GM12878 (cell line): ENCODE measurements around the gene CXXC4. TPM values are rescaled to one million over a fixed set of nuclear protein-coding genes. Genes with fewer than 3 reads are reported as not detected.

Experiments used
- ATAC-seq: fragments of 200-7000 bp; cut with Tn5 transposase; 3 replicates; pipeline ENCODE4 v1.9.1; 2020; ENCODE audit warnings: mild to moderate bottlenecking, moderate library complexity
- Bru-seq: library from RNA; stranded (reverse); fragments of 400-500 nt; gene quantifications from one replicate; lab custom pipeline; 2021; lab: Mats Ljungman, UMichigan
- BruChase-seq, 2 experiments: library from RNA; stranded (reverse); fragments of 400-500 nt; gene quantifications; one replicate each; lab custom pipeline; 2021; lab: Mats Ljungman, UMichigan
- BruUV-seq: library from RNA; stranded (reverse); fragments of 400-500 nt; replicated peaks from 2 replicates; lab custom pipeline; 2021; lab: Mats Ljungman, UMichigan
- CTCF ChIA-PET: fragments of 300-600 bp; sonication (Branson Sonifier 250); formaldehyde crosslinking; extraction: SDS; loops from one replicate; lab custom pipeline; 2021; ENCODE audit warnings: inconsistent platforms; lab: Yijun Ruan, JAX
- POLR2A ChIA-PET: fragments of 350-600 bp; formaldehyde crosslinking; extraction: SDS; loops from one replicate; lab custom pipeline; 2021; ENCODE audit warnings: inconsistent platforms; lab: Charles Lee
- RAD21 ChIA-PET: fragments of 300-600 bp; sonication (Branson Sonifier 250); formaldehyde crosslinking; loops from one replicate; lab custom pipeline; 2023; ENCODE audit warnings: antibody characterized with exemption; ENCODE audit not compliant: unreplicated experiment; lab: Charles Lee
- SMC1A ChIA-PET: fragments of 300-600 bp; sonication (Branson Sonifier 250); formaldehyde crosslinking; loops from one replicate; lab custom pipeline; 2023; ENCODE audit not compliant: unreplicated experiment, uncharacterized antibody; lab: Charles Lee
- DNase-seq: peaks from one replicate; pipeline ENCODE4 v3.0.0-alpha.2; 2011; ENCODE audit warnings: low read depth, low spot score
- FAIRE-seq: peaks from 3 replicates; lab custom pipeline; 2011; peaks lifted over from hg19 to GRCh38; lab: Jason Lieb, UNC
- H2AFZ ChIP-seq: 2 replicates; pipeline ENCODE4 v1.6.0; 2011; ENCODE audit warnings: low read depth, low read length, control low read depth; ENCODE audit not compliant: control insufficient read depth
- H3K27ac ChIP-seq: 2 replicates; pipeline ENCODE4 v1.5.1; 2011; ENCODE audit warnings: control low read depth; ENCODE audit not compliant: control insufficient read depth, insufficient read depth
- H3K27me3 ChIP-seq, 2 experiments: replicated peaks in 1 of 2; 2 replicates each; pipeline versions ENCODE4 v1.6.0 to v1.6.1; 2011; ENCODE audit warnings: low read length in 1 of 2; ENCODE audit not compliant: control insufficient read depth in 2 of 2, insufficient read depth in 2 of 2
- H3K36me3 ChIP-seq, 2 experiments: 2 replicates each; pipeline ENCODE4 v1.5.1; 2011; ENCODE audit warnings: low read length in 1 of 2; ENCODE audit not compliant: control insufficient read depth in 2 of 2, insufficient read depth in 2 of 2
- H3K4me1 ChIP-seq: 2 replicates; pipeline ENCODE4 v1.6.1; 2011; ENCODE audit warnings: mild to moderate bottlenecking, low read length, moderate library complexity, mixed read lengths; ENCODE audit not compliant: control insufficient read depth, insufficient read depth
- H3K4me2 ChIP-seq: 2 replicates; pipeline ENCODE4 v1.6.0; 2011; ENCODE audit warnings: control low read depth; ENCODE audit not compliant: control insufficient read depth, insufficient read depth
- H3K4me3 ChIP-seq: fragments of 200-600 bp; sonication (generic); 2 replicates; pipeline ENCODE4 v1.5.1; 2016
- H3K79me2 ChIP-seq: 2 replicates; pipeline ENCODE4 v1.6.0; 2011; ENCODE audit warnings: low read length; ENCODE audit not compliant: control insufficient read depth, insufficient read depth
- H3K9ac ChIP-seq: 2 replicates; pipeline ENCODE4 v1.8.0; 2011; ENCODE audit warnings: low read length, control low read depth, mixed read lengths; ENCODE audit not compliant: control insufficient read depth, insufficient read depth
- H3K9me3 ChIP-seq: replicated peaks from 3 replicates; pipeline ENCODE4 v1.5.1; 2011; ENCODE audit warnings: mild to moderate bottlenecking, low read length; ENCODE audit not compliant: control insufficient read depth, insufficient read depth
- H4K20me1 ChIP-seq: 2 replicates; pipeline ENCODE4 v1.6.0; 2011; ENCODE audit not compliant: control insufficient read depth, insufficient read depth
- CHD4 ChIP-seq: fragments of 200-600 bp; sonication (generic); IDR thresholded peaks from 2 replicates; pipeline ENCODE4 v1.6.1; 2016; ENCODE audit warnings: mild to moderate bottlenecking
- EP300 ChIP-seq, 2 experiments: fragments of 150-350 bp in 1 of 2; IDR thresholded peaks; 2 replicates each; pipeline ENCODE4 v1.6.1; 2011 to 2012; ENCODE audit warnings: low read depth in 2 of 2, low read length in 2 of 2, borderline replicate concordance in 1 of 2, improper control_type of control experiment in 1 of 2, inconsistent platforms in 1 of 2; ENCODE audit not compliant: control insufficient read depth in 1 of 2
- FOXK2 ChIP-seq: fragments of 450-650 bp; IDR thresholded peaks from 2 replicates; pipeline ENCODE4 v1.6.1; 2017; ENCODE audit warnings: mild to moderate bottlenecking, moderate library complexity
- HDAC6 ChIP-seq: fragments of 200-600 bp; sonication (generic); IDR thresholded peaks from one replicate; pipeline ENCODE4 v1.8.0; 2017; ENCODE audit warnings: antibody characterized with exemption; ENCODE audit not compliant: unreplicated experiment
- SPI1 ChIP-seq: IDR thresholded peaks from 2 replicates; pipeline ENCODE4 v1.6.1; 2011; ENCODE audit warnings: low read depth, mild to moderate bottlenecking, low read length, moderate library complexity, borderline replicate concordance; ENCODE audit not compliant: insufficient read depth
- STAT3 ChIP-seq: IDR thresholded peaks from 2 replicates; pipeline ENCODE4 v1.6.1; 2011; ENCODE audit warnings: low read depth, low read length, improper control_type of control experiment
- WGBS: methylation state at CpG from one replicate; pipeline ENCODE4 v1.1.6; 2016; ENCODE audit warnings: low lambda C conversion rate; ENCODE audit not compliant: insufficient replicate concordance, insufficient coverage; ENCODE audit errors: missing lambda C conversion rate; 5-methylcytosine and 5-hydroxymethylcytosine counted together
- in situ Hi-C: fragments of 300-500 bp; cut with MboI; formaldehyde crosslinking; loops from 9 replicates; pipeline ENCODE4 v1.14.3; 2018; ENCODE audit warnings: mixed read lengths
- intact Hi-C: fragments of 100-400 bp; cut with micrococcal nuclease; formaldehyde crosslinking; loops from one replicate; pipeline ENCODE4 v1.14.2; 2022; ENCODE audit not compliant: unreplicated experiment
- long read RNA-seq, 2 experiments: library from polyadenylated mRNA; unstranded; transcript quantifications; one replicate each; pipeline ENCODE4 v2.0.0, GENCODE V29; 2019 to 2020
- polyA minus RNA-seq, 3 experiments: library from RNA; depleted of rRNA, polyadenylated mRNA; stranded (reverse); fragments of >200 nt; gene quantifications; 2 replicates each; pipeline ENCODE4 v1.2.3, GENCODE V29; 2011
- polyA plus RNA-seq, 11 experiments: library from polyadenylated mRNA; depleted of rRNA in 4 of 11; unstranded in 6 of 11; stranded (reverse) in 5 of 11; fragments of >200 nt; fragmentation: Nextera tagmentation in 4 of 11; fragmentation: Illumina TruSeq in 1 of 11; extraction: Ambion mirVana in 4 of 11; extraction: Trizol in 1 of 11; gene quantifications; 1 replicate in 1 of 11; 2 replicates in 10 of 11; pipeline versions ENCODE4 v1.2.1 to v1.2.3, GENCODE V29; 2011 to 2016; ENCODE audit warnings: inconsistent platforms in 2 of 11, missing spikeins in 2 of 11, low read depth in 1 of 11
- total RNA-seq, 4 experiments: library from RNA; depleted of rRNA in 3 of 4; stranded (reverse); fragments of >200 nt in 3 of 4; fragmentation: Illumina TruSeq in 1 of 4; extraction: Trizol in 1 of 4; gene quantifications; 2 replicates each; pipeline versions ENCODE4 v1.2.1 to v1.2.3, GENCODE V29; 2013 to 2021
- TF ChIP-seq, protein P1 (sequence below): fragments of 450-650 bp; IDR thresholded peaks from 2 replicates; pipeline ENCODE4 v1.6.1; 2017; ENCODE audit warnings: mild to moderate bottlenecking, moderate library complexity
- TF ChIP-seq, protein P2 (sequence below): fragments of 450-650 bp; formaldehyde crosslinking; IDR thresholded peaks from 2 replicates; pipeline ENCODE4 v1.4.0; 2020; ENCODE audit warnings: mild to moderate bottlenecking, moderate library complexity

CXXC4 gene
- 16.2 and 18.9 TPM in 2 replicates for total RNA-seq (2013; cell fraction: nucleolus; rRNA removed)
- total RNA-seq (2014; rRNA removed) (7.4 and 9.8 TPM in 2 replicates), total RNA-seq (2014; rRNA removed; fragmentation: Illumina TruSeq; extraction: Trizol) (10.8 and 12.1 TPM in 2 replicates), total RNA-seq (2021) (11.1 and 12.0 TPM in 2 replicates), polyA plus RNA-seq (2011; rRNA removed) (8.2 and 11.1 TPM in 2 replicates), polyA plus RNA-seq (2014; fragmentation: Illumina TruSeq; extraction: Trizol) (10.8 and 13.2 TPM in 2 replicates), polyA plus RNA-seq (2014; fragmentation: Nextera tagmentation; extraction: Ambion mirVana) (10 to 100 TPM in 1 of 2 experiments, 1 to 10 TPM in 1; 4.2 to 17.0 TPM), polyA plus RNA-seq (2014; rRNA removed) (6.1 and 6.2 TPM in 2 replicates), polyA plus RNA-seq (2016; fragmentation: Nextera tagmentation; extraction: Ambion mirVana) (1 to 10 TPM; 6.4 to 7.4 TPM), polyA minus RNA-seq (2011; rRNA and poly(A)+ RNA removed) (6.9 and 8.4 TPM in 2 replicates), Bru-seq, nascent RNA (percentile 76 among the genes with signal in this experiment), BruChase-seq, experiment 1, labeled RNA remaining after a 6-hour chase (percentile 64 among the genes with signal in this experiment), BruChase-seq, experiment 2, labeled RNA remaining after a 2-hour chase (percentile 79 among the genes with signal in this experiment)
- polyA plus RNA-seq (2011; ENCODE audit: low read depth), result 1.3 TPM
- polyA plus RNA-seq (2011; cell fraction: cytosol; rRNA removed), result 2.6 and 2.9 TPM in 2 replicates
- 10.5 and 11.0 TPM in 2 replicates for polyA plus RNA-seq (2011; cell fraction: nucleus; rRNA removed)
- polyA plus RNA-seq (2012), result 2.8 and 3.5 TPM in 2 replicates
- polyA minus RNA-seq (2011; cell fraction: cytosol; rRNA and poly(A)+ RNA removed), result 4.3 and 4.8 TPM in 2 replicates
- 7.5 and 14.7 TPM in 2 replicates for polyA minus RNA-seq (2011; cell fraction: nucleus; rRNA and poly(A)+ RNA removed)
- long read RNA-seq, experiment 1, partial matches to known transcripts, result 1 of 2 reads
- long read RNA-seq, experiment 1, other reads (novel, unspliced or antisense), result 1 of 2 reads
- long read RNA-seq, experiment 2, partial matches to known transcripts, result 8 of 26 reads
- long read RNA-seq, experiment 2, other reads (novel, unspliced or antisense), result 17 of 26 reads

DNA sequence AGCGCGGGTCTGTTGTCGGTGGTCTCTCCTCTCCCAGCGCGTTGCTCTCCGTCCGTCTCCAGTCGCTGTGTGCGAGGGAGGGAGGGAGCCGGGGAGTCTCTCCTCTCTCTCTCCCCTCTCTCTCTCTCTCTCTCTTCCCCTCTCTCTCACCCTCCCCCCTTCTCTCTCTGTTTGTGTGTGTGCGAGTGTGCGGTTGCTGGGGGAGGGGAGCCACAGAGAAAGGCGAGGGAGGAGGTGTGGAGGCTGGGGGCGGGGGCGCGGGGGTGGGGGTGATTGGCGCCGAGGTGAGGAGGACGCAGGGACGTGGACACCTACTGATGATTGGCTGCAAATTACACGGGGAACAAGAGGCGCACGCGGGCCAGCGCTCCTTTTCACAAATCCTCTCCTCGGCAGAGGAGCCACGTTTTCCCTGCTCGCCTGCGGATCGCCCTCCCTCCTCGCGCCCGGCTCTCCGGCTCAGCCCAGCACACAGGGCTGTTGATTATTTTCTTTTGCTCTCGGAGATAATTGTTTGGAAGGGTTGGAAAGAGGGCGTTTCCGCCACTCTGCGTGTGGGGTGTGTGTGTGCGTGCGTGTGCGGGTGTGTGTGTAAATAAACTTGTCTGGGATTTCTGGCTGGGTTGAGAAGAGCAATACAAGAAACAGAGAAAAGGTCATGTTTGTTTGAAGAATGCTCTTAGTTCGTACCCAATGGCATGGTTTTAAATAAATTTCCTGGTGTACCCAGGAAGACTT is at the start of gene CXXC4:
Gene CXXC4, minus strand, starts transcription at position 73 of the 738 bp plus-strand sequence. CDS start 3,092 bp downstream, outside the sequence.
- Histone ChIP-seq H3K79me2 (peaks cover 31% of the 10 kb centered on the region), H3K36me3 (no peaks in the 10 kb centered on the region), H3K9me3 (no peaks in the 10 kb centered on the region), H3K4me3 (peak within 1 kb of the TSS; percentile 84), H3K27me3 (no peaks in the 10 kb centered on the region), H3K4me1 (0 out of 2 replicates have a peak, but pooled peaks cover 3% of the 10 kb centered on the region), H3K27ac (peak within 1 kb of the TSS; percentile 91), H3K9ac (peak within 1 kb of the TSS; percentile 74), H3K4me2 (peak within 1 kb of the TSS; percentile 86), H4K20me1 (no peaks in the 10 kb centered on the region), H2AFZ (peak within 1 kb of the TSS; percentile 88)
- WGBS, result 27% methylated on average over 27 of the region's 42 CpGs
- FAIRE-seq (no peak), ATAC-seq (peak; percentile 47), DNase-seq (no peak)
- POLR2A ChIA-PET, result no interaction called here
- intact Hi-C loops, result loop anchor here (5.0 to 10.0 kb wide), 7 partner anchors 247 to 1668 kb away; partner anchors contain the start of genes PPA2, TET2 and UBE2D3
- RAD21 ChIA-PET, result interaction anchor here (1.3 kb wide), 1 partner anchor 22 kb away, joined by 6 read pairs; no protein-coding TSS in a partner anchor
- in situ Hi-C loops, result loop anchor here (10.0 kb wide), 1 partner anchor 370 kb away; no protein-coding TSS in a partner anchor
- no TSS peak for BruUV-seq
- SMC1A ChIA-PET, result interaction anchor here (1.9 kb wide), 1 partner anchor 21 kb away, joined by 9 read pairs; no protein-coding TSS in a partner anchor
- CTCF ChIA-PET, result interaction anchor here (0.6 kb wide), 1 partner anchor 404 kb away, joined by 3 read pairs; no protein-coding TSS in a partner anchor
- TF ChIP-seq FOXK2, result no peak
- TF ChIP-seq STAT3, result peak; percentile 57; the same call in 1 of the 2 replicates
- TF ChIP-seq, protein P1, sequence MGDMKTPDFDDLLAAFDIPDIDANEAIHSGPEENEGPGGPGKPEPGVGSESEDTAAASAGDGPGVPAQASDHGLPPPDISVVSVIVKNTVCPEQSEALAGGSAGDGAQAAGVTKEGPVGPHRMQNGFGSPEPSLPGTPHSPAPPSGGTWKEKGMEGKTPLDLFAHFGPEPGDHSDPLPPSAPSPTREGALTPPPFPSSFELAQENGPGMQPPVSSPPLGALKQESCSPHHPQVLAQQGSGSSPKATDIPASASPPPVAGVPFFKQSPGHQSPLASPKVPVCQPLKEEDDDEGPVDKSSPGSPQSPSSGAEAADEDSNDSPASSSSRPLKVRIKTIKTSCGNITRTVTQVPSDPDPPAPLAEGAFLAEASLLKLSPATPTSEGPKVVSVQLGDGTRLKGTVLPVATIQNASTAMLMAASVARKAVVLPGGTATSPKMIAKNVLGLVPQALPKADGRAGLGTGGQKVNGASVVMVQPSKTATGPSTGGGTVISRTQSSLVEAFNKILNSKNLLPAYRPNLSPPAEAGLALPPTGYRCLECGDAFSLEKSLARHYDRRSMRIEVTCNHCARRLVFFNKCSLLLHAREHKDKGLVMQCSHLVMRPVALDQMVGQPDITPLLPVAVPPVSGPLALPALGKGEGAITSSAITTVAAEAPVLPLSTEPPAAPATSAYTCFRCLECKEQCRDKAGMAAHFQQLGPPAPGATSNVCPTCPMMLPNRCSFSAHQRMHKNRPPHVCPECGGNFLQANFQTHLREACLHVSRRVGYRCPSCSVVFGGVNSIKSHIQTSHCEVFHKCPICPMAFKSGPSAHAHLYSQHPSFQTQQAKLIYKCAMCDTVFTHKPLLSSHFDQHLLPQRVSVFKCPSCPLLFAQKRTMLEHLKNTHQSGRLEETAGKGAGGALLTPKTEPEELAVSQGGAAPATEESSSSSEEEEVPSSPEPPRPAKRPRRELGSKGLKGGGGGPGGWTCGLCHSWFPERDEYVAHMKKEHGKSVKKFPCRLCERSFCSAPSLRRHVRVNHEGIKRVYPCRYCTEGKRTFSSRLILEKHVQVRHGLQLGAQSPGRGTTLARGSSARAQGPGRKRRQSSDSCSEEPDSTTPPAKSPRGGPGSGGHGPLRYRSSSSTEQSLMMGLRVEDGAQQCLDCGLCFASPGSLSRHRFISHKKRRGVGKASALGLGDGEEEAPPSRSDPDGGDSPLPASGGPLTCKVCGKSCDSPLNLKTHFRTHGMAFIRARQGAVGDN, result peak; percentile 69
- no peak for TF ChIP-seq CHD4
- no peak for TF ChIP-seq HDAC6
- TF ChIP-seq, protein P2, sequence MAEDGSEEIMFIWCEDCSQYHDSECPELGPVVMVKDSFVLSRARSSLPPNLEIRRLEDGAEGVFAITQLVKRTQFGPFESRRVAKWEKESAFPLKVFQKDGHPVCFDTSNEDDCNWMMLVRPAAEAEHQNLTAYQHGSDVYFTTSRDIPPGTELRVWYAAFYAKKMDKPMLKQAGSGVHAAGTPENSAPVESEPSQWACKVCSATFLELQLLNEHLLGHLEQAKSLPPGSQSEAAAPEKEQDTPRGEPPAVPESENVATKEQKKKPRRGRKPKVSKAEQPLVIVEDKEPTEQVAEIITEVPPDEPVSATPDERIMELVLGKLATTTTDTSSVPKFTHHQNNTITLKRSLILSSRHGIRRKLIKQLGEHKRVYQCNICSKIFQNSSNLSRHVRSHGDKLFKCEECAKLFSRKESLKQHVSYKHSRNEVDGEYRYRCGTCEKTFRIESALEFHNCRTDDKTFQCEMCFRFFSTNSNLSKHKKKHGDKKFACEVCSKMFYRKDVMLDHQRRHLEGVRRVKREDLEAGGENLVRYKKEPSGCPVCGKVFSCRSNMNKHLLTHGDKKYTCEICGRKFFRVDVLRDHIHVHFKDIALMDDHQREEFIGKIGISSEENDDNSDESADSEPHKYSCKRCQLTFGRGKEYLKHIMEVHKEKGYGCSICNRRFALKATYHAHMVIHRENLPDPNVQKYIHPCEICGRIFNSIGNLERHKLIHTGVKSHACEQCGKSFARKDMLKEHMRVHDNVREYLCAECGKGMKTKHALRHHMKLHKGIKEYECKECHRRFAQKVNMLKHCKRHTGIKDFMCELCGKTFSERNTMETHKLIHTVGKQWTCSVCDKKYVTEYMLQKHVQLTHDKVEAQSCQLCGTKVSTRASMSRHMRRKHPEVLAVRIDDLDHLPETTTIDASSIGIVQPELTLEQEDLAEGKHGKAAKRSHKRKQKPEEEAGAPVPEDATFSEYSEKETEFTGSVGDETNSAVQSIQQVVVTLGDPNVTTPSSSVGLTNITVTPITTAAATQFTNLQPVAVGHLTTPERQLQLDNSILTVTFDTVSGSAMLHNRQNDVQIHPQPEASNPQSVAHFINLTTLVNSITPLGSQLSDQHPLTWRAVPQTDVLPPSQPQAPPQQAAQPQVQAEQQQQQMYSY (CRISPR knock-in tag), result no peak
- no peak for TF ChIP-seq SPI1
- peak; percentile 23 to 63; a peak in 1 of 4 replicates for TF ChIP-seq EP300 (IDR thresholded peaks at IDR 0.05; ENCODE audit: borderline replicate concordance in 1 of 2, control insufficient read depth in 1 of 2, low read depth in 2 of 2, low read length in 2 of 2)
